Thyroid gland (tissue), 4 donors: ENCODE measurements around the gene LAMA3.

ENCODE experiments used
- POLR2A ChIP-seq, 2 donors: fragments of 450-650 bp; IDR thresholded peaks; one replicate each; pipeline ENCODE4 v1.6.1; 2017; ENCODE audit warnings: antibody characterized with exemption in 2 of 2, mild to moderate bottlenecking in 2 of 2, moderate library complexity in 1 of 2
- TF ChIP-seq, protein P1 (sequence below), 6 experiments: fragments of 200-600 bp in 3 of 6; fragments of 450-650 bp in 3 of 6; sonication (generic) in 3 of 6; IDR thresholded peaks; one replicate each; pipeline ENCODE4 v1.5.1; 2016 to 2019; ENCODE audit warnings: antibody characterized with exemption in 6 of 6, mild to moderate bottlenecking in 2 of 6, inconsistent platforms in 1 of 6, moderate library complexity in 1 of 6

DNA sequence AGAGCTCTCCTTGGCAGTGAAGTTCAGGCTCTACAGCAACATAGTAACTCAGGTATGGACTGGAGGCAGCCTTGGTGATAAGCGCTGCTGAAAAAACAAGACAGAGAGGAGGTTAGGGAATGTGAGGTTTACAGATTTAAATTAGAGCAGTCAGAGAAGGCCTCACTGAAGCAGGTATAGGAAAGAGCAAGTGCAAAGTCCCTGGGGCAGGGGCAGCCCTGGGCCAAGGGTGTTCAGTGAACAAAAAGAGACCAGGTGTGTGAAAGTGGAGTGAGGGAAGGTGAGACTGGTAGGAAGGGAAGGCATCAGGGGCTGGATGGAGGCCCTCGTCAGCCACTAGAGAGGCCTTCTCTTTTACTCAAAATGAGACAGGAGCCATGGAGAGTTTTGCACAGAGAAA is 89.6 kb downstream of the LAMA3 start:
- TF ChIP-seq POLR2A (IDR thresholded peaks at IDR 0.05): no peak
- TF ChIP-seq, protein P1, sequence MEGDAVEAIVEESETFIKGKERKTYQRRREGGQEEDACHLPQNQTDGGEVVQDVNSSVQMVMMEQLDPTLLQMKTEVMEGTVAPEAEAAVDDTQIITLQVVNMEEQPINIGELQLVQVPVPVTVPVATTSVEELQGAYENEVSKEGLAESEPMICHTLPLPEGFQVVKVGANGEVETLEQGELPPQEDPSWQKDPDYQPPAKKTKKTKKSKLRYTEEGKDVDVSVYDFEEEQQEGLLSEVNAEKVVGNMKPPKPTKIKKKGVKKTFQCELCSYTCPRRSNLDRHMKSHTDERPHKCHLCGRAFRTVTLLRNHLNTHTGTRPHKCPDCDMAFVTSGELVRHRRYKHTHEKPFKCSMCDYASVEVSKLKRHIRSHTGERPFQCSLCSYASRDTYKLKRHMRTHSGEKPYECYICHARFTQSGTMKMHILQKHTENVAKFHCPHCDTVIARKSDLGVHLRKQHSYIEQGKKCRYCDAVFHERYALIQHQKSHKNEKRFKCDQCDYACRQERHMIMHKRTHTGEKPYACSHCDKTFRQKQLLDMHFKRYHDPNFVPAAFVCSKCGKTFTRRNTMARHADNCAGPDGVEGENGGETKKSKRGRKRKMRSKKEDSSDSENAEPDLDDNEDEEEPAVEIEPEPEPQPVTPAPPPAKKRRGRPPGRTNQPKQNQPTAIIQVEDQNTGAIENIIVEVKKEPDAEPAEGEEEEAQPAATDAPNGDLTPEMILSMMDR (IDR thresholded peaks at IDR 0.05): no peak
